GM18498 (cell line): Measurements from ENCODE around the gene SAMD5.

Source experiments
- ATAC-seq: cut with Tn5 transposase; IDR thresholded peaks from one replicate; pipeline ENCODE4 v1.9.1; 2021; ENCODE audit warnings: mild to moderate bottlenecking, moderate library complexity; ENCODE audit not compliant: unreplicated experiment

The SAMD5 gene

GRCh38 chr6:147617366-147617765, 108.9 kb downstream of the SAMD5 start:
- no peak for ATAC-seq

- ATAC-seq, result no peak
These were observed 110.0 kb downstream of the SAMD5 start for GRCh38 chr6:147618457-147618856.

GRCh38 chr6:147618927-147619326, 110.4 kb downstream of the SAMD5 start:
- no peak for ATAC-seq
